Prostate gland (tissue), 2 donors: ENCODE results near the gene ANKRD66. TPM values are rescaled to one million over a fixed set of nuclear protein-coding genes. Genes with fewer than 3 reads are reported as not detected.

Source experiments
- DNase-seq: peaks from one replicate; pipeline ENCODE4 v3.0.0-alpha.2; 2019; ENCODE audit warnings: low spot score
- H3K27ac ChIP-seq, 2 donors: fragments of 200-600 bp; sonication (generic); 2 replicates each; pipeline ENCODE4 v1.5.1; 2017 to 2019
- H3K27me3 ChIP-seq: fragments of 200-600 bp; sonication (generic); replicated peaks from 2 replicates; pipeline ENCODE4 v1.5.1; 2019; ENCODE audit not compliant: insufficient read depth
- H3K36me3 ChIP-seq, 2 donors: fragments of 200-600 bp; sonication (generic); 1 replicate in 1 of 2; 2 replicates in 1 of 2; pipeline versions ENCODE4 v1.5.1 to v1.8.1; 2017 to 2019
- H3K4me1 ChIP-seq: fragments of 200-600 bp; sonication (generic); replicated peaks from 2 replicates; pipeline ENCODE4 v1.5.1; 2019
- H3K4me3 ChIP-seq, 2 donors: fragments of 200-600 bp; sonication (generic); 2 replicates each; pipeline ENCODE4 v1.5.1; 2017 to 2019
- H3K9me3 ChIP-seq: fragments of 200-600 bp; sonication (generic); 2 replicates; pipeline ENCODE4 v1.5.1; 2017
- POLR2A ChIP-seq: fragments of 450-650 bp; IDR thresholded peaks from one replicate; pipeline ENCODE4 v1.6.1; 2016; ENCODE audit warnings: antibody characterized with exemption, mild to moderate bottlenecking
- POLR2AphosphoS5 ChIP-seq: sonication (generic); formaldehyde crosslinking; IDR thresholded peaks from one replicate; pipeline ENCODE4 v1.6.1; 2017; ENCODE audit warnings: antibody characterized with exemption
- WGBS: methylation state at CpG from one replicate; pipeline ENCODE4 v1.1.5; 2018; 5-methylcytosine and 5-hydroxymethylcytosine counted together
- intact Hi-C: fragments of 100-400 bp; cut with DNase I; formaldehyde crosslinking; loops from one replicate; pipeline ENCODE4 v1.14.2; 2022
- total RNA-seq, 2 donors: library from RNA; depleted of rRNA; stranded (reverse); fragments of >200 nt; gene quantifications; one replicate each; pipeline ENCODE4 v1.1.0, GENCODE V29; 2016
- TF ChIP-seq, protein P1 (sequence below), 4 experiments: fragments of 200-600 bp in 2 of 4; fragments of 450-650 bp in 2 of 4; sonication (generic) in 2 of 4; IDR thresholded peaks; 1 replicate in 3 of 4; 2 replicates in 1 of 4; pipeline ENCODE4 v1.5.1; 2016 to 2019; ENCODE audit warnings: antibody characterized with exemption in 4 of 4, mild to moderate bottlenecking in 2 of 4, moderate library complexity in 2 of 4

ANKRD66 gene
- total RNA-seq, 2 donors from 2014 or later = not detected

DNA sequence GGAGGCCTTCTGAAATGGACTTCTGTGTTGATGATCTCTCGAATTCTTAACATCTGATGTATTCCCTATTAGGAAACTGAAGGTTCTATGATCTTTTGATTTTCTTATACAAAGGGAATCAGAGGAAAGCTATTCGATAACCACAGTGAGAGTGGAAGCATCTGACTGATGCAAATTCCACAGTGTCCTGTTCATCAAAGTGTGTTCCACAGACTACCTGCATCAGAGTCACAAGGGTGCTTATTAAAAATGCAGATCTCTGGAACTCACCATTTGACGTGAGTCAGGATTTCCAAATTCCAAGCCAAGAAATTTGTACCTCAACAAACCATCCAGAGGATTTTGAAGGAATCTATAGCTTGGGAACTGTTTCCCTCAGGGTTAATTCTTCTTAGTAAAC, 42.1 kb downstream of the ANKRD66 start:
- H3K27ac ChIP-seq = no peak overlapping the region
- no peaks in the 10 kb centered on the region for H3K36me3 ChIP-seq
- 98% methylated on average over 3 of the region's 3 CpGs for WGBS
- DNase-seq = no peak
- TF ChIP-seq POLR2A = no peak
- TF ChIP-seq, protein P1, sequence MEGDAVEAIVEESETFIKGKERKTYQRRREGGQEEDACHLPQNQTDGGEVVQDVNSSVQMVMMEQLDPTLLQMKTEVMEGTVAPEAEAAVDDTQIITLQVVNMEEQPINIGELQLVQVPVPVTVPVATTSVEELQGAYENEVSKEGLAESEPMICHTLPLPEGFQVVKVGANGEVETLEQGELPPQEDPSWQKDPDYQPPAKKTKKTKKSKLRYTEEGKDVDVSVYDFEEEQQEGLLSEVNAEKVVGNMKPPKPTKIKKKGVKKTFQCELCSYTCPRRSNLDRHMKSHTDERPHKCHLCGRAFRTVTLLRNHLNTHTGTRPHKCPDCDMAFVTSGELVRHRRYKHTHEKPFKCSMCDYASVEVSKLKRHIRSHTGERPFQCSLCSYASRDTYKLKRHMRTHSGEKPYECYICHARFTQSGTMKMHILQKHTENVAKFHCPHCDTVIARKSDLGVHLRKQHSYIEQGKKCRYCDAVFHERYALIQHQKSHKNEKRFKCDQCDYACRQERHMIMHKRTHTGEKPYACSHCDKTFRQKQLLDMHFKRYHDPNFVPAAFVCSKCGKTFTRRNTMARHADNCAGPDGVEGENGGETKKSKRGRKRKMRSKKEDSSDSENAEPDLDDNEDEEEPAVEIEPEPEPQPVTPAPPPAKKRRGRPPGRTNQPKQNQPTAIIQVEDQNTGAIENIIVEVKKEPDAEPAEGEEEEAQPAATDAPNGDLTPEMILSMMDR (IDR thresholded peaks at IDR 0.05) = no peak
- TF ChIP-seq POLR2AphosphoS5 = no peak
- no peak overlapping the region for H3K4me3 ChIP-seq
- no peaks in the 10 kb centered on the region for H3K4me1 ChIP-seq
- intact Hi-C loops = no loop called here
- no peaks in the 10 kb centered on the region for H3K9me3 ChIP-seq
- no peaks in the 10 kb centered on the region for H3K27me3 ChIP-seq

DNA sequence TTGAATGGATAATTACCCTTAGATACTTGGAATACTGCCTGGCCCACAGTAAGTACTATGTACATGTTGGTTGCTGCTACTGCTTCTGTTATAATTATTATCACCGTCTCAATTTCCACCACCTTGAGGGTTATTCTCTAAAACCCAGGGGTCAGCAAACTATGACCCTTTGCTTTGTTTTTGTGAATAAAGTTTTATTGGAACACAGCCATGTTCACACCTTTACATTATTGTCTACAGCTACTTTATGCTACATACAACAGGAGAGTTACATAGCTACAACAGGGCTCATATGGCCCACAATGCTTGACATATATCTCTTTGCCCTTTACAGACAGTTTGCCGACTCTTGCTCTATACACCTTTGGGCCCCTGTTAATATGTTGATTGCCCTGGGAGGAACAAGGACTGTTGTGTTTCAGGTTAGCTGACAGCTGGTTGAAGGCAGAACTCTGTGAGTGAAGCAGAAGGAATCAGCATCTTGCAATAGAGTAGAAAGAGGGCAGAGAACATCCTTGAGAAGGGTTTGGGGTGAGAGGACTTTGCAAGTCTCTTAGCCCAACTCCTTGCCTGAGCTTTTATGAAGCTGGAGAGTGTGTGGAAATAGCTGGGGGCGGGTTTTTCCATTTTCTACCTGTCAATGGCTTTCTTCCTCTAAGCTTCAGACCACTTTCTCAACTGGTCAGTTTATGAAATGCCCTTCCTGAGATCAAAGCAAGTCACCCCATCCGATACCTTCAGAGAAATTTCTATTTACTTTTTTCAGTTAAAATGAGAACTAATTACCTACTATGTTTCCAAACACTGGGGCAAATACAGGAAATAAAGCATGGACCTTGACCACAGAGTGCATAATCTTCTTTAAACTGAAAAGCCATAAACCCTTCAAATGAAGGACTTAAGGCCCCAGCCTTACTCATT, 43.0 kb downstream of the ANKRD66 start:
- H3K4me1 ChIP-seq = no peaks in the 10 kb centered on the region
- no peaks in the 10 kb centered on the region for H3K27me3 ChIP-seq
- 93% methylated on average over 4 of the region's 4 CpGs for WGBS
- TF ChIP-seq, protein P1 (IDR thresholded peaks at IDR 0.05) = no peak
- no peaks in the 10 kb centered on the region for H3K9me3 ChIP-seq
- H3K4me3 ChIP-seq = no peak overlapping the region
- no peak for DNase-seq
- H3K27ac ChIP-seq = no peak overlapping the region
- intact Hi-C loops = no loop called here
- no peaks in the 10 kb centered on the region for H3K36me3 ChIP-seq

- Histone ChIP-seq H3K9me3 (no peaks in the 10 kb centered on the region), H3K4me1 (no peaks in the 10 kb centered on the region), H3K36me3 (no peaks in the 10 kb centered on the region), H3K27me3 (no peaks in the 10 kb centered on the region), H3K27ac (no peak overlapping the region), H3K4me3 (no peak overlapping the region)
- no peak for DNase-seq
- TF ChIP-seq POLR2AphosphoS5 (no peak), POLR2A (no peak)
- TF ChIP-seq, protein P1 (IDR thresholded peaks at IDR 0.05) = no peak
- intact Hi-C loops = no loop called here
Measured at GRCh38 chr6:46790355-46790874, 43.7 kb downstream of the ANKRD66 start.

DNA sequence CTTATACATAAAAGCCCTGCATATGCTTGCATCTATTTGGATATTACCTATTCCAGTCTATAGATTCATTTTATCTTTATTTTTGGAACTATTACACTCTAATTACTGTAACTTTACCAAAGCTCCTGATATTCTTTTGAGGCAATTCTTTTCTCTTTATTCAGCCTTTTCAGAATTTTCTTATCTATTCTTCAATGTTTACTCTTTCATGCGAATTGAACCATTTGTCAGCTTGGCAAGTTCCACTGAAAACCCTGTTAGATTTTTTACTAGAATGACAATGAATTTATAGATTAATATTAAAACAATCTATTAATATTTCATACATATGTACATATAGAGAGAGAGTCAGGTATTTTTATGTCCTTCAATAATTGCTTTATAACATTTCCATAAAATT, 45.9 kb downstream of the ANKRD66 start:
- no peak for DNase-seq
- Histone ChIP-seq H3K4me3 (no peak overlapping the region), H3K36me3 (no peaks in the 10 kb centered on the region), H3K9me3 (no peaks in the 10 kb centered on the region), H3K27ac (no peak overlapping the region), H3K27me3 (no peaks in the 10 kb centered on the region), H3K4me1 (no peaks in the 10 kb centered on the region)
- 47% methylated on average over 1 of the region's 1 CpG for WGBS
- intact Hi-C loops = no loop called here
- TF ChIP-seq POLR2A (no peak), POLR2AphosphoS5 (no peak)
- TF ChIP-seq, protein P1 (IDR thresholded peaks at IDR 0.05) = no peak

DNA sequence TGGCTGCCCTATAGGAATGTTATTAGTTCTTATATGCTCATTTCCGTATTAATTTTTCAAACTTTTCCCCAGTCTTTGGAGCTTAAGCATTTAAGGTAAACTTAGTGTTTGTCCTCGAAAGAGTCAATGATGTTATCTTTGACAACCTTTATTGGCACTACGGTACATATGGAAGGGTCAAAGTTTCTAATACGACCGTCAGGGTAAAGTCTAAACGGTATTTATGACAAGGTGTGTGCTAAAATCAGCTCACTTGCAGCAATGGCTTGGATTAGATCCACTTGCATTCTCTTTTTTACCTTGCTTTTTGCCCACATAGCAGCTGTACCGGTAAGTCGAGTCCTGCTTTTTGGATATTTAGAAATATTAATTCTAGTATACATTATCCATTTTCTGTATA, 46.4 kb downstream of the ANKRD66 start, which contains the start of gene MEP1A:
MEP1A (plus strand) TSS at position 252 of the 400 bp plus-strand sequence; CDS start at position 262, 10 bp downstream.
- Histone ChIP-seq H3K4me3 (no peak within 1 kb of the TSS), H3K27ac (no peak within 1 kb of the TSS), H3K27me3 (no peaks in the 10 kb centered on the region), H3K4me1 (no peaks in the 10 kb centered on the region), H3K36me3 (no peaks in the 10 kb centered on the region), H3K9me3 (no peaks in the 10 kb centered on the region)
- no peak for DNase-seq
- 62% methylated on average over 8 of the region's 8 CpGs for WGBS
- TF ChIP-seq POLR2AphosphoS5 (no peak), POLR2A (no peak)
- TF ChIP-seq, protein P1 (IDR thresholded peaks at IDR 0.05) = no peak
- intact Hi-C loops = no loop called here
